Measurements from ENCODE around the gene CDH4.
A peak's percentile ranks its signal among the peaks of the same experiment; 100 is the strongest.
"Not testable (repeated sequence)": the region's sequence is repeated elsewhere in the genome, so short reads cannot be mapped to it uniquely, and the experiment has no call there.

The CDH4 gene

GRCh38 chr20:61387204-61387953, 135.3 kb downstream of the CDH4 start:
- DNase-seq (ENCODE audit: low read depth) = peak; percentile 41

GRCh38 chr20:61387954-61388348, 135.9 kb downstream of the CDH4 start:
- no peak for DNase-seq (ENCODE audit: low read depth)

GRCh38 chr20:61389077-61389476, 137.0 kb downstream of the CDH4 start:
- DNase-seq (ENCODE audit: low read depth) = no peak

GRCh38 chr20:61391185-61391584, 139.1 kb downstream of the CDH4 start:
- DNase-seq (ENCODE audit: low read depth) = no peak

- DNase-seq (ENCODE audit: low read depth) = no peak
These were observed 139.9 kb downstream of the CDH4 start for GRCh38 chr20:61391812-61392520.

- no peak for DNase-seq (ENCODE audit: low read depth)
These were observed 142.2 kb downstream of the CDH4 start for GRCh38 chr20:61394088-61394799.

GRCh38 chr20:61396262-61396848, 144.3 kb downstream of the CDH4 start:
- no peak for DNase-seq (ENCODE audit: low read depth)

GRCh38 chr20:61397146-61397545, 145.1 kb downstream of the CDH4 start:
- DNase-seq (ENCODE audit: low read depth) = no peak

- DNase-seq (ENCODE audit: low read depth) = no peak
These were observed 145.7 kb downstream of the CDH4 start for GRCh38 chr20:61397790-61398189.

GRCh38 chr20:61399433-61399832, 147.4 kb downstream of the CDH4 start:
- DNase-seq (ENCODE audit: low read depth) = no peak

GRCh38 chr20:61400499-61400898, 148.4 kb downstream of the CDH4 start:
- DNase-seq (ENCODE audit: low read depth) = no peak

GRCh38 chr20:61404303-61404702, 152.2 kb downstream of the CDH4 start:
- no peak for DNase-seq (ENCODE audit: low read depth)

GRCh38 chr20:61405007-61405406, 152.9 kb downstream of the CDH4 start:
- DNase-seq (ENCODE audit: low read depth) = no peak

GRCh38 chr20:61406773-61407172, 154.7 kb downstream of the CDH4 start:
- DNase-seq (ENCODE audit: low read depth) = not testable (repeated sequence)

- DNase-seq (ENCODE audit: low read depth) = no peak
These were observed 155.5 kb downstream of the CDH4 start for GRCh38 chr20:61407561-61407960.

GRCh38 chr20:61408951-61409740, 157.1 kb downstream of the CDH4 start:
- no peak for DNase-seq (ENCODE audit: low read depth)

GRCh38 chr20:61411743-61412142, 159.7 kb downstream of the CDH4 start:
- DNase-seq (ENCODE audit: low read depth) = no peak

- no peak for DNase-seq (ENCODE audit: low read depth)
These were observed 161.7 kb downstream of the CDH4 start for GRCh38 chr20:61413752-61414151.

GRCh38 chr20:61414455-61414991, 162.5 kb downstream of the CDH4 start:
- no peak for DNase-seq (ENCODE audit: low read depth)

- no peak for DNase-seq (ENCODE audit: low read depth)
These were observed 164.5 kb downstream of the CDH4 start for GRCh38 chr20:61416546-61416945.

GRCh38 chr20:61417221-61417941, 165.3 kb downstream of the CDH4 start:
- no peak for DNase-seq (ENCODE audit: low read depth)

All from EH (cell line).